Activated T-cell treated with anti-CD3 and anti-CD28 coated beads, Interleukin-2, amount 50 U/mL, for 24 hours (primary cell): ENCODE measurements around the gene GRM7.
"Not testable (repeated sequence)": the region's sequence is repeated elsewhere in the genome, so short reads cannot be mapped to it uniquely, and the experiment has no call there.

ENCODE experiments used
- DNase-seq: peaks from one replicate; pipeline ENCODE4 v3.0.0-alpha.2; 2020
- H3K27ac Mint-ChIP-seq: 2 replicates; pipeline ENCODE4 v1.8.0; 2020; ENCODE audit warnings: mild to moderate bottlenecking, mixed read lengths
- H3K27me3 Mint-ChIP-seq: 2 replicates; pipeline ENCODE4 v1.8.0; 2020; ENCODE audit warnings: mixed read lengths
- H3K36me3 Mint-ChIP-seq: 2 replicates; pipeline ENCODE4 v1.8.0; 2020; ENCODE audit warnings: low read depth, mixed read lengths
- H3K4me1 Mint-ChIP-seq: 2 replicates; pipeline ENCODE4 v1.8.0; 2020; ENCODE audit warnings: low read depth, mixed read lengths
- H3K4me3 Mint-ChIP-seq: 2 replicates; pipeline ENCODE4 v1.8.0; 2020; ENCODE audit warnings: mild to moderate bottlenecking, moderate library complexity, mixed read lengths
- H3K9me3 Mint-ChIP-seq: 2 replicates; pipeline ENCODE4 v1.8.0; 2020; ENCODE audit warnings: mixed read lengths

Gene GRM7

GRCh38 chr3:6921066-6921465 is 60.2 kb downstream of the GRM7 start:
- Mint-ChIP-seq H3K27me3 (no peaks in the 10 kb centered on the region), H3K9me3 (no peaks in the 10 kb centered on the region), H3K4me3 (no peak overlapping the region), H3K36me3 (no peaks in the 10 kb centered on the region), H3K27ac (no peak overlapping the region), H3K4me1 (no peaks in the 10 kb centered on the region)
- no peak for DNase-seq

GRCh38 chr3:6921876-6922275 is 61.0 kb downstream of the GRM7 start:
- no peaks in the 10 kb centered on the region for H3K36me3 Mint-ChIP-seq
- H3K27me3 Mint-ChIP-seq, result no peaks in the 10 kb centered on the region
- no peaks in the 10 kb centered on the region for H3K4me1 Mint-ChIP-seq
- H3K27ac Mint-ChIP-seq, result no peak overlapping the region
- no peaks in the 10 kb centered on the region for H3K9me3 Mint-ChIP-seq
- DNase-seq, result no peak
- H3K4me3 Mint-ChIP-seq, result no peak overlapping the region

- H3K36me3 Mint-ChIP-seq, result no peaks in the 10 kb centered on the region
- H3K4me3 Mint-ChIP-seq, result no peak overlapping the region
- no peak for DNase-seq
- peaks cover 2% of the 10 kb centered on the region for H3K9me3 Mint-ChIP-seq
- H3K27ac Mint-ChIP-seq, result no peak overlapping the region
- no peaks in the 10 kb centered on the region for H3K4me1 Mint-ChIP-seq
- H3K27me3 Mint-ChIP-seq, result no peaks in the 10 kb centered on the region
Observed at GRCh38 chr3:6928064-6928463, 67.1 kb downstream of the GRM7 start.

- no peaks in the 10 kb centered on the region for H3K27me3 Mint-ChIP-seq
- H3K4me3 Mint-ChIP-seq, result no peak overlapping the region
- no peak for DNase-seq
- H3K4me1 Mint-ChIP-seq, result no peaks in the 10 kb centered on the region
- no peak overlapping the region for H3K27ac Mint-ChIP-seq
- peaks cover 7% of the 10 kb centered on the region for H3K9me3 Mint-ChIP-seq
- H3K36me3 Mint-ChIP-seq, result no peaks in the 10 kb centered on the region
Observed at GRCh38 chr3:6929918-6930317, 69.0 kb downstream of the GRM7 start.

- not testable (repeated sequence) for H3K9me3 Mint-ChIP-seq, H3K36me3 Mint-ChIP-seq, H3K27me3 Mint-ChIP-seq
Observed at GRCh38 chr3:6935418-6935817, 74.5 kb downstream of the GRM7 start.

GRCh38 chr3:6935970-6936369 is 75.1 kb downstream of the GRM7 start:
- H3K4me1 Mint-ChIP-seq, result no peaks in the 10 kb centered on the region
- no peak overlapping the region for H3K27ac Mint-ChIP-seq
- peaks cover 10% of the 10 kb centered on the region for H3K9me3 Mint-ChIP-seq
- no peaks in the 10 kb centered on the region for H3K27me3 Mint-ChIP-seq
- H3K36me3 Mint-ChIP-seq, result no peaks in the 10 kb centered on the region
- no peak overlapping the region for H3K4me3 Mint-ChIP-seq
- no peak for DNase-seq

More at GRCh38 chr3:6935418-6935817, 74.5 kb downstream of the GRM7 start:
- not testable (repeated sequence) for DNase-seq, H3K4me1 Mint-ChIP-seq, H3K27ac Mint-ChIP-seq, H3K4me3 Mint-ChIP-seq

- DNase-seq, result no peak
- Mint-ChIP-seq H3K4me1 (no peaks in the 10 kb centered on the region), H3K36me3 (no peaks in the 10 kb centered on the region)
Observed at GRCh38 chr3:6962801-6963200, 101.9 kb downstream of the GRM7 start.

GRCh38 chr3:6965881-6966280 is 105.0 kb downstream of the GRM7 start:
- Mint-ChIP-seq H3K27me3 (no peaks in the 10 kb centered on the region), H3K9me3 (peaks cover 4% of the 10 kb centered on the region), H3K4me1 (no peaks in the 10 kb centered on the region), H3K27ac (no peak overlapping the region), H3K4me3 (no peak overlapping the region), H3K36me3 (no peaks in the 10 kb centered on the region)
- no peak for DNase-seq

More at GRCh38 chr3:6962801-6963200, 101.9 kb downstream of the GRM7 start:
- H3K27ac Mint-ChIP-seq, result no peak overlapping the region
- peaks cover 2% of the 10 kb centered on the region for H3K9me3 Mint-ChIP-seq
- H3K27me3 Mint-ChIP-seq, result no peaks in the 10 kb centered on the region
- no peak overlapping the region for H3K4me3 Mint-ChIP-seq

- Mint-ChIP-seq H3K36me3 (no peaks in the 10 kb centered on the region), H3K27ac (no peak overlapping the region), H3K4me1 (no peaks in the 10 kb centered on the region), H3K9me3 (peaks cover 9% of the 10 kb centered on the region), H3K27me3 (no peaks in the 10 kb centered on the region), H3K4me3 (no peak overlapping the region)
- no peak for DNase-seq
Observed at GRCh38 chr3:6971933-6972332, 111.0 kb downstream of the GRM7 start.

- H3K9me3 Mint-ChIP-seq, result no peaks in the 10 kb centered on the region
- no peaks in the 10 kb centered on the region for H3K27me3 Mint-ChIP-seq
- H3K4me3 Mint-ChIP-seq, result no peak overlapping the region
- H3K4me1 Mint-ChIP-seq, result no peaks in the 10 kb centered on the region
- no peaks in the 10 kb centered on the region for H3K36me3 Mint-ChIP-seq
- no peak for DNase-seq
- H3K27ac Mint-ChIP-seq, result no peak overlapping the region
Observed at GRCh38 chr3:6985848-6986247, 124.9 kb downstream of the GRM7 start.

- Mint-ChIP-seq H3K4me3 (no peak overlapping the region), H3K4me1 (no peaks in the 10 kb centered on the region), H3K27ac (no peak overlapping the region), H3K27me3 (no peaks in the 10 kb centered on the region), H3K36me3 (no peaks in the 10 kb centered on the region), H3K9me3 (no peaks in the 10 kb centered on the region)
- DNase-seq, result no peak
Observed at GRCh38 chr3:6989608-6990291, 128.8 kb downstream of the GRM7 start.

- no peak overlapping the region for H3K4me3 Mint-ChIP-seq
- H3K9me3 Mint-ChIP-seq, result peaks cover 3% of the 10 kb centered on the region
- H3K27ac Mint-ChIP-seq, result no peak overlapping the region
- H3K4me1 Mint-ChIP-seq, result no peaks in the 10 kb centered on the region
- H3K36me3 Mint-ChIP-seq, result no peaks in the 10 kb centered on the region
- no peaks in the 10 kb centered on the region for H3K27me3 Mint-ChIP-seq
- no peak for DNase-seq
Observed at GRCh38 chr3:6994081-6994668, 133.3 kb downstream of the GRM7 start.

- H3K27me3 Mint-ChIP-seq, result no peaks in the 10 kb centered on the region
- no peaks in the 10 kb centered on the region for H3K4me1 Mint-ChIP-seq
- no peak overlapping the region for H3K4me3 Mint-ChIP-seq
- DNase-seq, result no peak
- no peaks in the 10 kb centered on the region for H3K36me3 Mint-ChIP-seq
- H3K27ac Mint-ChIP-seq, result no peak overlapping the region
- H3K9me3 Mint-ChIP-seq, result peaks cover 12% of the 10 kb centered on the region
Observed at GRCh38 chr3:7000501-7000900, 139.6 kb downstream of the GRM7 start.

- Mint-ChIP-seq H3K4me3 (no peak overlapping the region), H3K9me3 (peaks cover 12% of the 10 kb centered on the region), H3K36me3 (no peaks in the 10 kb centered on the region), H3K27ac (no peak overlapping the region), H3K4me1 (no peaks in the 10 kb centered on the region), H3K27me3 (no peaks in the 10 kb centered on the region)
- no peak for DNase-seq
Observed at GRCh38 chr3:7001370-7001769, 140.5 kb downstream of the GRM7 start.

GRCh38 chr3:7015683-7016440 is 154.9 kb downstream of the GRM7 start:
- H3K36me3 Mint-ChIP-seq, result no peaks in the 10 kb centered on the region
- H3K9me3 Mint-ChIP-seq, result peaks cover 9% of the 10 kb centered on the region
- no peak overlapping the region for H3K27ac Mint-ChIP-seq
- no peak overlapping the region for H3K4me3 Mint-ChIP-seq
- H3K4me1 Mint-ChIP-seq, result no peaks in the 10 kb centered on the region
- no peak for DNase-seq
- no peaks in the 10 kb centered on the region for H3K27me3 Mint-ChIP-seq
